NB4 (cell line): ENCODE results near the gene CWC25.

Source experiments
- CTCF ChIP-seq: IDR thresholded peaks from one replicate; pipeline ENCODE4 v1.5.1; 2012; ENCODE audit warnings: low read depth, low read length
- MAX ChIP-seq: IDR thresholded peaks from 2 replicates; pipeline ENCODE4 v1.6.1; 2011; ENCODE audit warnings: low read depth, low read length
- POLR2A ChIP-seq: IDR thresholded peaks from 2 replicates; pipeline ENCODE4 v1.6.1; 2011; ENCODE audit warnings: mild to moderate bottlenecking; ENCODE audit not compliant: insufficient read length; ENCODE audit errors: extremely low read depth

DNA sequence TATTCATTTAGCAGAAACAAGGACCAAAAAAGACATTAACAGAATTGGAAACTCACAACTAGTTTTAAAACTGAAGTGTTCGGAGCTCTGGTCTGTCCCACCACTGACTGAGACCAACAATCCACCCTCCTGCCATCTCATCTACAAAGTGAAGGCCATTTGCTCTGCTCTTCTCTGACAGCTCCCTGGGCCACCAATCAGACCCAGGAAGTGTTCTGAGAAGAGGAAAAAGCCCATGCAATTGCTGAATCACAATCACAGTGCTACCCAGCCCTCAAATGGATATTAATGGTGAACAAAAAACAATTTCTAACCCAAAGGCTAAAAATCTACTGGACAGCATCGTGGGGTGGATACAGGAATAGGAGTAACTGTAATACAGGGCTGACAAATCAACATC, 26.3 kb upstream of the CWC25 start:
- TF ChIP-seq CTCF: no peak
- TF ChIP-seq POLR2A: no peak
- no peak for TF ChIP-seq MAX
